Liver (tissue), 9 donors: Measurements from ENCODE around the gene COL1A2. TPM values are rescaled to one million over a fixed set of nuclear protein-coding genes. Genes with fewer than 3 reads are reported as not detected.

Source experiments
- DNase-seq: peaks from one replicate; pipeline ENCODE4 v3.0.0-alpha.2; 2017; ENCODE audit warnings: low spot score
- H3K27ac ChIP-seq, 2 donors: one replicate each; pipeline ENCODE4 v1.7.0; 2013; ENCODE audit warnings: inconsistent platforms in 2 of 2, low read length in 2 of 2, control low read depth in 1 of 2, low read depth in 1 of 2, mild to moderate bottlenecking in 1 of 2
- H3K27me3 ChIP-seq, 4 donors: one replicate each; pipeline versions ENCODE4 v1.6.1 to v1.7.0; 2013; ENCODE audit warnings: low read length in 3 of 4, inconsistent platforms in 1 of 4, mild to moderate bottlenecking in 1 of 4, moderate library complexity in 1 of 4; ENCODE audit not compliant: control insufficient read depth in 4 of 4, insufficient read depth in 4 of 4
- H3K36me3 ChIP-seq, 4 donors: one replicate each; pipeline versions ENCODE4 v1.6.1 to v1.7.0; 2013; ENCODE audit warnings: low read length in 3 of 4, mild to moderate bottlenecking in 3 of 4, low read depth in 1 of 4, moderate library complexity in 1 of 4; ENCODE audit not compliant: control insufficient read depth in 4 of 4, insufficient read depth in 3 of 4
- H3K4me1 ChIP-seq, 4 donors: one replicate each; pipeline versions ENCODE4 v1.6.1 to v1.7.0; 2013; ENCODE audit warnings: low read length in 3 of 4, mild to moderate bottlenecking in 3 of 4, moderate library complexity in 1 of 4; ENCODE audit not compliant: control insufficient read depth in 4 of 4, insufficient read depth in 4 of 4
- H3K4me3 ChIP-seq, 3 donors: one replicate each; pipeline versions ENCODE4 v1.6.1 to v1.7.0; 2013; ENCODE audit warnings: low read length in 3 of 3, control low read depth in 1 of 3, low read depth in 1 of 3, mild to moderate bottlenecking in 1 of 3
- H3K9ac ChIP-seq, 2 donors: one replicate each; pipeline ENCODE4 v1.7.0; 2013; ENCODE audit warnings: low read length in 2 of 2, mild to moderate bottlenecking in 2 of 2, moderate library complexity in 2 of 2, control low read depth in 1 of 2, low read depth in 1 of 2
- H3K9me3 ChIP-seq, 4 donors: one replicate each; pipeline versions ENCODE4 v1.6.1 to v1.7.0; 2013; ENCODE audit warnings: low read length in 3 of 4; ENCODE audit not compliant: control insufficient read depth in 4 of 4
- CTCF ChIP-seq: fragments of 150-350 bp; IDR thresholded peaks from 2 replicates; pipeline ENCODE4 v1.5.1; 2017; ENCODE audit warnings: improper control_type of control experiment, low read depth, low read length; ENCODE audit not compliant: missing input control
- EGR1 ChIP-seq, 2 donors: IDR thresholded peaks; 2 replicates each; pipeline ENCODE4 v1.6.1; 2016 to 2018; ENCODE audit warnings: antibody characterized with exemption in 2 of 2, low read depth in 2 of 2
- GABPA ChIP-seq, 2 donors: IDR thresholded peaks in 1 of 2; conservative IDR thresholded peaks in 1 of 2; 2 replicates each; pipeline ENCODE4 v1.6.1; 2016; ENCODE audit warnings: antibody characterized with exemption in 2 of 2, mild to moderate bottlenecking in 1 of 2, moderate library complexity in 1 of 2
- JUND ChIP-seq, 2 donors: IDR thresholded peaks; 2 replicates each; pipeline ENCODE4 v1.6.1; 2016; ENCODE audit warnings: antibody characterized with exemption in 2 of 2
- MAX ChIP-seq: IDR thresholded peaks from 2 replicates; pipeline ENCODE4 v1.6.1; 2016; ENCODE audit warnings: antibody characterized with exemption
- RAD21 ChIP-seq, 2 donors: IDR thresholded peaks; 2 replicates each; pipeline ENCODE4 v1.6.1; 2016; ENCODE audit warnings: antibody characterized with exemption in 2 of 2, mild to moderate bottlenecking in 2 of 2
- RXRA ChIP-seq, 2 donors: IDR thresholded peaks; 2 replicates each; pipeline ENCODE4 v1.6.1; 2017 to 2018; ENCODE audit warnings: antibody characterized with exemption in 2 of 2, mild to moderate bottlenecking in 1 of 2
- SP1 ChIP-seq: IDR thresholded peaks from 2 replicates; pipeline ENCODE4 v1.6.1; 2018; ENCODE audit warnings: antibody characterized with exemption, mild to moderate bottlenecking
- WGBS: extraction: QIAGEN DNeasy Blood & Tissue Kit; methylation state at CpG from one replicate; pipeline ENCODE4 v1.1.7; 2013; 5-methylcytosine and 5-hydroxymethylcytosine counted together
- polyA plus RNA-seq, 2 donors: library from polyadenylated mRNA; stranded (reverse) in 1 of 2; unstranded in 1 of 2; fragments of 200-250 nt in 1 of 2; fragments of >200 nt in 1 of 2; fragmentation: Nextera tagmentation in 1 of 2; extraction: Ambion mirVana in 1 of 2; gene quantifications; one replicate each; pipeline versions ENCODE4 v1.2.1 to v1.2.3, GENCODE V29; 2013 to 2015
- total RNA-seq, 2 donors: library from RNA; depleted of rRNA; stranded (reverse); fragments of >200 nt; gene quantifications; one replicate each; pipeline ENCODE4 v1.2.3, GENCODE V29; 2014
- TF ChIP-seq, protein P1 (sequence below): IDR thresholded peaks from 2 replicates; pipeline ENCODE4 v1.6.1; 2016; ENCODE audit warnings: antibody characterized with exemption
- TF ChIP-seq, protein P2 (sequence below): IDR thresholded peaks from 2 replicates; pipeline ENCODE4 v1.6.1; 2016; ENCODE audit warnings: antibody characterized with exemption, mild to moderate bottlenecking
- donor health status: healthy.
- donor health status: healthy.
- donor health status: healthy.
- donor health status: healthy.
- donor health status: healthy.

The COL1A2 gene
- total and polyA plus RNA-seq, 4 donors: 11.5 to 86.2 (median 42.0) TPM

GRCh38 chr7:94394109-94394436 is 622 bp upstream of the COL1A2 start:
- 11% methylated on average over 19 of the region's 19 CpGs for WGBS
- TF ChIP-seq JUND (IDR thresholded peaks at IDR 0.05) (no peak), EGR1 (IDR thresholded peaks at IDR 0.05; ENCODE audit: low read depth in 2 of 2) (no peak), RXRA (IDR thresholded peaks at IDR 0.05) (no peak), SP1 (no peak), MAX (no peak)
- TF ChIP-seq, protein P1, sequence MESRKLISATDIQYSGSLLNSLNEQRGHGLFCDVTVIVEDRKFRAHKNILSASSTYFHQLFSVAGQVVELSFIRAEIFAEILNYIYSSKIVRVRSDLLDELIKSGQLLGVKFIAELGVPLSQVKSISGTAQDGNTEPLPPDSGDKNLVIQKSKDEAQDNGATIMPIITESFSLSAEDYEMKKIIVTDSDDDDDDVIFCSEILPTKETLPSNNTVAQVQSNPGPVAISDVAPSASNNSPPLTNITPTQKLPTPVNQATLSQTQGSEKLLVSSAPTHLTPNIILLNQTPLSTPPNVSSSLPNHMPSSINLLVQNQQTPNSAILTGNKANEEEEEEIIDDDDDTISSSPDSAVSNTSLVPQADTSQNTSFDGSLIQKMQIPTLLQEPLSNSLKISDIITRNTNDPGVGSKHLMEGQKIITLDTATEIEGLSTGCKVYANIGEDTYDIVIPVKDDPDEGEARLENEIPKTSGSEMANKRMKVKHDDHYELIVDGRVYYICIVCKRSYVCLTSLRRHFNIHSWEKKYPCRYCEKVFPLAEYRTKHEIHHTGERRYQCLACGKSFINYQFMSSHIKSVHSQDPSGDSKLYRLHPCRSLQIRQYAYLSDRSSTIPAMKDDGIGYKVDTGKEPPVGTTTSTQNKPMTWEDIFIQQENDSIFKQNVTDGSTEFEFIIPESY: no peak
- TF ChIP-seq, protein P2, sequence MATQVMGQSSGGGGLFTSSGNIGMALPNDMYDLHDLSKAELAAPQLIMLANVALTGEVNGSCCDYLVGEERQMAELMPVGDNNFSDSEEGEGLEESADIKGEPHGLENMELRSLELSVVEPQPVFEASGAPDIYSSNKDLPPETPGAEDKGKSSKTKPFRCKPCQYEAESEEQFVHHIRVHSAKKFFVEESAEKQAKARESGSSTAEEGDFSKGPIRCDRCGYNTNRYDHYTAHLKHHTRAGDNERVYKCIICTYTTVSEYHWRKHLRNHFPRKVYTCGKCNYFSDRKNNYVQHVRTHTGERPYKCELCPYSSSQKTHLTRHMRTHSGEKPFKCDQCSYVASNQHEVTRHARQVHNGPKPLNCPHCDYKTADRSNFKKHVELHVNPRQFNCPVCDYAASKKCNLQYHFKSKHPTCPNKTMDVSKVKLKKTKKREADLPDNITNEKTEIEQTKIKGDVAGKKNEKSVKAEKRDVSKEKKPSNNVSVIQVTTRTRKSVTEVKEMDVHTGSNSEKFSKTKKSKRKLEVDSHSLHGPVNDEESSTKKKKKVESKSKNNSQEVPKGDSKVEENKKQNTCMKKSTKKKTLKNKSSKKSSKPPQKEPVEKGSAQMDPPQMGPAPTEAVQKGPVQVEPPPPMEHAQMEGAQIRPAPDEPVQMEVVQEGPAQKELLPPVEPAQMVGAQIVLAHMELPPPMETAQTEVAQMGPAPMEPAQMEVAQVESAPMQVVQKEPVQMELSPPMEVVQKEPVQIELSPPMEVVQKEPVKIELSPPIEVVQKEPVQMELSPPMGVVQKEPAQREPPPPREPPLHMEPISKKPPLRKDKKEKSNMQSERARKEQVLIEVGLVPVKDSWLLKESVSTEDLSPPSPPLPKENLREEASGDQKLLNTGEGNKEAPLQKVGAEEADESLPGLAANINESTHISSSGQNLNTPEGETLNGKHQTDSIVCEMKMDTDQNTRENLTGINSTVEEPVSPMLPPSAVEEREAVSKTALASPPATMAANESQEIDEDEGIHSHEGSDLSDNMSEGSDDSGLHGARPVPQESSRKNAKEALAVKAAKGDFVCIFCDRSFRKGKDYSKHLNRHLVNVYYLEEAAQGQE: no peak
- no peak for DNase-seq
- peak overlapping the region in 1 of 3 donors; percentile 21 for H3K4me3 ChIP-seq
- peak overlapping the region; percentile 40 to 48 for H3K27ac ChIP-seq
- no peak overlapping the region for H3K9ac ChIP-seq
- no peaks in the 10 kb centered on the region for H3K36me3 ChIP-seq
- H3K9me3 ChIP-seq: no peaks in the 10 kb centered on the region
- H3K27me3 ChIP-seq: peaks cover 0 to 10% (median 0%) of the 10 kb centered on the region in 4 donors
- H3K4me1 ChIP-seq: peaks cover 0 to 5% (median 2%) of the 10 kb centered on the region in 4 donors

DNA sequence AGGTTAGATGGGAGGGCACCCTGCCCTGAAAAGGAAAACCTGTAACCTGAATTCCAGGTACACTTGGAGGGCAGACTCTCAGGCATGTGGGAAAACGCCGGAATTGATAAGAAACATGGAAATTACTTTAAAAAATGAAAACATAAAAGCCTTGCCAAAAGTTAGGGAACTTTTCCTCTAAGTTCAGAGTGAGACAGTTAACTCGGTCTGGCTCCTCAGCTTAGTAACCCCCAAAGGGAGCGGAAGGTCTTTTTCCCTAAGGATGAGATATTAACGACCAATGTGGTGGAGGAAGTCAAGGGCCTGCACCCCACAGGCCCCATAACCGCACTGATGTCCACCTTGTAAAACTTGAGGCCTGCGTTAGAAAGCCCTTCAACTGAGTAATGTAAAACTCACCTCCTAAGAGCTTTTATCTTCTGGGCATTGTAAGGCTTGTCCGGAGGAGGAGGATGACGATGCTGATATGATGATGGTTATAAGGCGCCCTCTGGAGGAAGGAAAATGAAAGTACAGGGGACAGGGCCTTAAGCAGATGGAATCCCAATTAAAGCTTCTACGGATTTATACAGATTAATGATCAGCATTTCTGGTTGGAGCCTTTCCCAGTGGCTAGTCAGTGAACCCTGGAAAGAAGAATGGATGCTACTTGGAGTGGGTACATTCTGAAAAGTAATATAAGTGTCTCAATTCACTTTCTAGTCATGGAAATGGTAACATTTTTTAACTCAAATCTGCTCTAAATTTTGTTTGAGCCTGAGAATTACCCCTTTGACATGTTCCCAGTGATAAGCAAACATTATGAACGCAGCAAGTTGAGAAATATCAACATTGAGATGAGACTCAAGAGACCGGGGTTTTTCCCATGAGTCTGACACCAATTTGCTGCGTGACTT is 694 bp downstream of the COL1A2 start:
- Histone ChIP-seq H3K9ac (no peak overlapping the region), H3K4me3 (peak overlapping the region in 1 of 3 donors; percentile 24), H3K9me3 (no peaks in the 10 kb centered on the region), H3K27ac (peak overlapping the region; percentile 43 to 78), H3K4me1 (peaks cover 0 to 5% (median 2%) of the 10 kb centered on the region in 4 donors), H3K36me3 (no peaks in the 10 kb centered on the region), H3K27me3 (peaks cover 0 to 10% (median 0%) of the 10 kb centered on the region in 4 donors)
- no peak for DNase-seq
- 21% methylated on average over 14 of the region's 14 CpGs for WGBS
- TF ChIP-seq CTCF (peak; percentile 69), RAD21 (IDR thresholded peaks at IDR 0.05) (peak; percentile 80 to 84), GABPA (IDR thresholded peaks at IDR 0.05 in 1 of 2, conservative IDR thresholded peaks at IDR 0.05 in 1 of 2) (no peak)
